RWPE2 (cell line): Measurements from ENCODE around the gene TPCN2.
"Not testable (repeated sequence)": the region's sequence is repeated elsewhere in the genome, so short reads cannot be mapped to it uniquely, and the experiment has no call there.

Source experiments
- ATAC-seq: fragments of 200-7000 bp; cut with Tn5 transposase; 3 replicates; pipeline ENCODE4 v1.9.1; 2021; ENCODE audit warnings: low read depth
- DNase-seq: peaks from one replicate; pipeline ENCODE4 v3.0.0-alpha.2; 2020; ENCODE audit warnings: low spot score
- H3K27ac ChIP-seq: fragments of 450-650 bp; 2 replicates; pipeline ENCODE4 v1.5.1; 2017; ENCODE audit warnings: mild to moderate bottlenecking; ENCODE audit not compliant: poor library complexity, severe bottlenecking
- H3K27me3 ChIP-seq: fragments of 250-450 bp; sonication (Bioruptor Pico); 2 replicates; pipeline ENCODE4 v1.5.1; 2021; ENCODE audit warnings: mild to moderate bottlenecking, moderate library complexity; ENCODE audit not compliant: insufficient read depth, poor library complexity, severe bottlenecking
- H3K36me3 ChIP-seq: fragments of 250-450 bp; sonication (Bioruptor Pico); 2 replicates; pipeline ENCODE4 v1.5.1; 2020; ENCODE audit warnings: low read depth, mild to moderate bottlenecking, moderate library complexity
- H3K4me1 ChIP-seq: fragments of 250-450 bp; sonication (Bioruptor Pico); 2 replicates; pipeline ENCODE4 v1.5.1; 2021; ENCODE audit warnings: mild to moderate bottlenecking, moderate library complexity; ENCODE audit not compliant: insufficient read depth, poor library complexity, severe bottlenecking
- H3K4me3 ChIP-seq: fragments of 250-450 bp; sonication (Bioruptor Pico); 2 replicates; pipeline ENCODE4 v1.5.1; 2021; ENCODE audit warnings: mild to moderate bottlenecking, moderate library complexity; ENCODE audit not compliant: severe bottlenecking
- H3K9me3 ChIP-seq: fragments of 250-450 bp; sonication (Bioruptor Pico); 2 replicates; pipeline ENCODE4 v1.5.1; 2021; ENCODE audit warnings: mild to moderate bottlenecking, moderate library complexity; ENCODE audit not compliant: severe bottlenecking
- CTCF ChIP-seq: fragments of 450-650 bp; IDR thresholded peaks from one replicate; pipeline ENCODE4 v1.5.1; 2017; ENCODE audit warnings: mild to moderate bottlenecking, moderate library complexity; ENCODE audit not compliant: poor library complexity, severe bottlenecking

Gene TPCN2

GRCh38 chr11:69131121-69131566 lies 82.4 kb downstream of the TPCN2 start:
- Histone ChIP-seq H3K4me1 (no peaks in the 10 kb centered on the region), H3K36me3 (no peaks in the 10 kb centered on the region), H3K4me3 (no peak overlapping the region), H3K9me3 (no peaks in the 10 kb centered on the region), H3K27ac (no peak overlapping the region), H3K27me3 (no peaks in the 10 kb centered on the region)
- TF ChIP-seq CTCF, result no peak
- ATAC-seq (peak; percentile 17; the same call in 1 of the 3 replicates), DNase-seq (no peak)

- ATAC-seq, result peak; percentile 91
These were observed 83.0 kb downstream of the TPCN2 start for GRCh38 chr11:69131644-69132300.

GRCh38 chr11:69132301-69132670 lies 83.6 kb downstream of the TPCN2 start:
- no peak for TF ChIP-seq CTCF
- H3K4me3 ChIP-seq, result no peak overlapping the region
- no peaks in the 10 kb centered on the region for H3K4me1 ChIP-seq
- H3K9me3 ChIP-seq, result no peaks in the 10 kb centered on the region
- no peak overlapping the region for H3K27ac ChIP-seq
- ATAC-seq (no peak), DNase-seq (no peak)
- no peaks in the 10 kb centered on the region for H3K27me3 ChIP-seq
- H3K36me3 ChIP-seq, result no peaks in the 10 kb centered on the region

More at GRCh38 chr11:69131644-69132300, 83.0 kb downstream of the TPCN2 start:
- peak; percentile 90 for TF ChIP-seq CTCF
- H3K4me1 ChIP-seq, result no peaks in the 10 kb centered on the region
- H3K4me3 ChIP-seq, result no peak overlapping the region
- H3K36me3 ChIP-seq, result no peaks in the 10 kb centered on the region
- H3K27ac ChIP-seq, result no peak overlapping the region
- H3K9me3 ChIP-seq, result no peaks in the 10 kb centered on the region
- no peak for DNase-seq
- H3K27me3 ChIP-seq, result no peaks in the 10 kb centered on the region

GRCh38 chr11:69133251-69133650 lies 84.5 kb downstream of the TPCN2 start:
- H3K36me3 ChIP-seq, result no peaks in the 10 kb centered on the region
- H3K27ac ChIP-seq, result no peak overlapping the region
- TF ChIP-seq CTCF, result no peak
- no peaks in the 10 kb centered on the region for H3K9me3 ChIP-seq
- ATAC-seq, result no peak
- no peak for DNase-seq
- H3K4me3 ChIP-seq, result no peak overlapping the region
- H3K4me1 ChIP-seq, result peaks cover 4% of the 10 kb centered on the region
- no peaks in the 10 kb centered on the region for H3K27me3 ChIP-seq

- H3K27me3 ChIP-seq, ATAC-seq, H3K36me3 ChIP-seq, H3K27ac ChIP-seq, H3K4me3 ChIP-seq, DNase-seq, H3K9me3 ChIP-seq, H3K4me1 ChIP-seq: not testable (repeated sequence)
These were observed 85.5 kb downstream of the TPCN2 start for GRCh38 chr11:69134182-69134581.
